SK-N-SH treated with all-trans-retinoic acid at 6 μM for 48 hours (cell line): Measurements from ENCODE around the gene DLX1.

Experiments used
- ATAC-seq: fragments of 200-7000 bp; cut with Tn5 transposase; 3 replicates; pipeline ENCODE4 v1.9.1; 2020; ENCODE audit warnings: mild to moderate bottlenecking, moderate library complexity
- CSDC2 ChIP-seq: fragments of 250-450 bp; sonication (Bioruptor Pico); IDR thresholded peaks from 2 replicates; pipeline ENCODE4 v1.5.0; 2020; ENCODE audit warnings: mild to moderate bottlenecking, moderate library complexity
- ESRRG ChIP-seq: fragments of 250-450 bp; sonication (Bioruptor Pico); IDR thresholded peaks from 2 replicates; pipeline ENCODE4 v1.6.1; 2021; ENCODE audit warnings: mild to moderate bottlenecking
- GLIS3 ChIP-seq: fragments of 250-450 bp; sonication (Bioruptor Pico); IDR thresholded peaks from 2 replicates; pipeline ENCODE4 v1.5.0; 2020; ENCODE audit warnings: mild to moderate bottlenecking, moderate library complexity
- OSR1 ChIP-seq: fragments of 250-450 bp; sonication (Bioruptor Pico); IDR thresholded peaks from 2 replicates; pipeline ENCODE4 v1.8.0; 2022; ENCODE audit warnings: moderate library complexity, mild to moderate bottlenecking, inconsistent platforms
- PATZ1 ChIP-seq: fragments of 250-450 bp; sonication (Bioruptor Pico); IDR thresholded peaks from 2 replicates; pipeline ENCODE4 v1.8.0; 2020; ENCODE audit warnings: mild to moderate bottlenecking, moderate library complexity, borderline replicate concordance
- PPARA ChIP-seq: fragments of 250-450 bp; sonication (Bioruptor Pico); IDR thresholded peaks from 2 replicates; pipeline ENCODE4 v1.5.0; 2020; ENCODE audit warnings: mild to moderate bottlenecking, borderline replicate concordance
- SNAI2 ChIP-seq: fragments of 250-450 bp; sonication (Bioruptor Pico); IDR thresholded peaks from 2 replicates; pipeline ENCODE4 v1.5.0; 2020; ENCODE audit warnings: mild to moderate bottlenecking, moderate library complexity
- TOX ChIP-seq: fragments of 250-450 bp; sonication (Bioruptor Pico); IDR thresholded peaks from 2 replicates; pipeline ENCODE4 v1.8.0; 2021; ENCODE audit warnings: mild to moderate bottlenecking, moderate library complexity, borderline replicate concordance
- TSHZ2 ChIP-seq: fragments of 250-450 bp; sonication (Bioruptor Pico); IDR thresholded peaks from 2 replicates; pipeline ENCODE4 v1.5.0; 2020; ENCODE audit warnings: mild to moderate bottlenecking, moderate library complexity
- ZC3H10 ChIP-seq: fragments of 250-450 bp; sonication (Bioruptor Pico); IDR thresholded peaks from 2 replicates; pipeline ENCODE4 v1.5.1; 2021; ENCODE audit warnings: mild to moderate bottlenecking, moderate library complexity
- ZFP3 ChIP-seq: fragments of 250-450 bp; sonication (Bioruptor Pico); IDR thresholded peaks from 2 replicates; pipeline ENCODE4 v1.5.0; 2020; ENCODE audit warnings: mild to moderate bottlenecking, moderate library complexity
- ZFP30 ChIP-seq: fragments of 450-650 bp; formaldehyde crosslinking; IDR thresholded peaks from 2 replicates; pipeline ENCODE4 v1.5.0; 2022; ENCODE audit warnings: mild to moderate bottlenecking, moderate library complexity
- ZNF70 ChIP-seq: fragments of 450-650 bp; formaldehyde crosslinking; IDR thresholded peaks from 2 replicates; pipeline ENCODE4 v1.5.0; 2020; ENCODE audit warnings: mild to moderate bottlenecking, moderate library complexity
- ZNF8 ChIP-seq: fragments of 450-650 bp; formaldehyde crosslinking; IDR thresholded peaks from 2 replicates; pipeline ENCODE4 v1.5.0; 2020; ENCODE audit warnings: mild to moderate bottlenecking, moderate library complexity

DLX1 gene

GRCh38 chr2:172046866-172047565, 38.3 kb upstream of the DLX1 start (continued):
- TF ChIP-seq ZFP30 (CRISPR knock-in tag) (no peak), TSHZ2 (no peak)

GRCh38 chr2:172047566-172048507, 37.5 kb upstream of the DLX1 start:
- TF ChIP-seq SNAI2 (CRISPR knock-in tag) = no peak
- TF ChIP-seq ZFP3 (CRISPR knock-in tag) = no peak
- no peak for TF ChIP-seq TOX (CRISPR knock-in tag)
- no peak for TF ChIP-seq ZNF8 (CRISPR knock-in tag)
- no peak for TF ChIP-seq ESRRG (CRISPR knock-in tag)
- TF ChIP-seq PATZ1 (CRISPR knock-in tag) = no peak
- no peak for TF ChIP-seq TSHZ2
- TF ChIP-seq ZFP30 (CRISPR knock-in tag) = no peak
- no peak for TF ChIP-seq GLIS3 (CRISPR knock-in tag)
- no peak for TF ChIP-seq OSR1
- ATAC-seq = no peak

GRCh38 chr2:172048508-172049503, 36.5 kb upstream of the DLX1 start:
- TF ChIP-seq CSDC2 (CRISPR knock-in tag) (no peak), TOX (CRISPR knock-in tag) (no peak), PATZ1 (CRISPR knock-in tag) (no peak), TSHZ2 (no peak), ZNF70 (CRISPR knock-in tag) (no peak), PPARA (CRISPR knock-in tag) (no peak), ZC3H10 (no peak), OSR1 (no peak), ESRRG (CRISPR knock-in tag) (no peak)
- ATAC-seq = no peak
